Omental fat pad (tissue), 4 donors: ENCODE measurements around the gene KIAA2012. TPM values are rescaled to one million over a fixed set of nuclear protein-coding genes. Genes with fewer than 3 reads are reported as not detected.
"Not testable (repeated sequence)": the region's sequence is repeated elsewhere in the genome, so short reads cannot be mapped to it uniquely, and the experiment has no call there.

Experiments used
- ATAC-seq: fragments of 150-250 bp; one replicate; pipeline ENCODE4 v1.9.1; 2016; ENCODE audit warnings: mild to moderate bottlenecking, moderate library complexity; ENCODE audit not compliant: low FRiP score
- DNase-seq: peaks from one replicate; pipeline ENCODE4 v3.0.0-alpha.2; 2019; ENCODE audit warnings: low spot score
- CTCF ChIP-seq, 3 donors: fragments of 450-650 bp; IDR thresholded peaks; one replicate each; pipeline ENCODE4 v1.5.1; 2016 to 2017; ENCODE audit warnings: antibody characterized with exemption in 3 of 3, mild to moderate bottlenecking in 3 of 3, moderate library complexity in 2 of 3
- total RNA-seq, 4 donors: library from RNA; depleted of rRNA; stranded (reverse); fragments of >200 nt; gene quantifications; one replicate each; pipeline ENCODE4 v1.1.0, GENCODE V29; 2016

Gene KIAA2012
- total RNA-seq, 4 donors from 2014 or later: 0.06 to 0.09 TPM; not detected in 2

- DNase-seq (no peak), ATAC-seq (no peak)
- TF ChIP-seq CTCF (IDR thresholded peaks at IDR 0.05): no peak
Observed at GRCh38 chr2:202133909-202134265, 60.8 kb downstream of the KIAA2012 start.

GRCh38 chr2:202135091-202135874 lies 62.2 kb downstream of the KIAA2012 start:
- peak; percentile 95 for ATAC-seq
- peak; percentile 40 for DNase-seq
- TF ChIP-seq CTCF (IDR thresholded peaks at IDR 0.05): no peak

GRCh38 chr2:202136039-202136438 lies 63.0 kb downstream of the KIAA2012 start:
- ATAC-seq, DNase-seq: not testable (repeated sequence)

- DNase-seq (no peak), ATAC-seq (no peak)
- no peak for TF ChIP-seq CTCF (IDR thresholded peaks at IDR 0.05)
Observed at GRCh38 chr2:202136526-202136925, 63.5 kb downstream of the KIAA2012 start.

GRCh38 chr2:202140522-202141252 lies 67.6 kb downstream of the KIAA2012 start:
- no peak for DNase-seq
- no peak for TF ChIP-seq CTCF (IDR thresholded peaks at IDR 0.05)
- no peak for ATAC-seq

GRCh38 chr2:202141329-202141947 lies 68.4 kb downstream of the KIAA2012 start:
- no peak for TF ChIP-seq CTCF (IDR thresholded peaks at IDR 0.05)
- ATAC-seq (no peak), DNase-seq (no peak)

- TF ChIP-seq CTCF (IDR thresholded peaks at IDR 0.05): no peak
- no peak for ATAC-seq
- DNase-seq: no peak
Observed at GRCh38 chr2:202142540-202142939, 69.5 kb downstream of the KIAA2012 start.
